Measurements from ENCODE around the gene AUTS2. TPM values are rescaled to one million over a fixed set of nuclear protein-coding genes. Genes with fewer than 3 reads are reported as not detected.

AUTS2 gene
- total RNA-seq, 4 donors from 2014 or later, result 29.8 to 114 (median 59.4) TPM

DNA sequence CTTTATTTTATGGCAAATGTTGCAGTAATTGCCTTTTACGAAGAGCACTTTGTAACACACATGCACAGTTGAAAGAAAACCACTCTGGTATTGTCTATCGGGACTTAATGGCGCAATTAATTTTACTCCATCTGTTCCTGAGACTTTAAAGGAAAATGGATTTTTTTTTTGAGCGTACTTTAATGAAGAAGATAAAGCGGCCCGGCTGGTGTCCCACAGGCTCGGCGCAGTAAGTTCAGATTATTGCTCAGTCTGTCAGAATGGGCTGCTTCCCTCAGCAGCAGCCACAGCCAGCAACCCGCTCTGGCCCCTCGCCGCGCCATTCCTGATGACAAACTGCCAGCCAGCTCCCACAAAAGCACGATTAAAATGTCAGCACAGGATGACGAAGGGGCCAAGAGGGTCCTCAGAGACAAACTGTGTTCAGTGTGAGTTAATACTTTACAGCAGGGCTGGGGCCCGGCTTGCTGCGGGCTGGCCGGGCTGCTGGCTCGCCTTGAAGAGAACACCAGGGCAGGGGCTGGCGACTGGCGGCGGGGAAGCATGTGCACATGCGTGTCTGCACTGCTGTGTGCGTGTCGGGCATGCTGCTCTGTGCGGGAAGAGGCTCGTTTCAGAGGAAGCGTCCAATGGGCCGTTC lies 1032.7 kb downstream of the AUTS2 start:
- no peak overlapping the region for H3K27ac ChIP-seq
- no peaks in the 10 kb centered on the region for H3K36me3 ChIP-seq
- no peaks in the 10 kb centered on the region for H3K9me3 ChIP-seq
- no peak overlapping the region for H3K4me3 ChIP-seq
- in situ Hi-C loops (cut with MboI; ENCODE audit: low pct_ligation_motif_present in 1 of 4, low pct_unique_long_range_greater_than_20kb in 1 of 4, low sequenced_read_pairs in 3 of 4) (no loop called here), intact Hi-C loops (cut with DNase I; ENCODE audit: low total_unique reads) (no loop called here)
- TF ChIP-seq POLR2AphosphoS5 (IDR thresholded peaks at IDR 0.05), result no peak
- H3K4me1 ChIP-seq, result peaks cover 0 to 3% (median 0%) of the 10 kb centered on the region in 4 donors
- H3K27me3 ChIP-seq, result no peaks in the 10 kb centered on the region
- WGBS, 2 donors (ENCODE audit: low coverage in 1 of 2), result 71 to 84% methylated on average over 9 to 28 of the region's 28 CpGs
- DNase-seq, result no peak

DNA sequence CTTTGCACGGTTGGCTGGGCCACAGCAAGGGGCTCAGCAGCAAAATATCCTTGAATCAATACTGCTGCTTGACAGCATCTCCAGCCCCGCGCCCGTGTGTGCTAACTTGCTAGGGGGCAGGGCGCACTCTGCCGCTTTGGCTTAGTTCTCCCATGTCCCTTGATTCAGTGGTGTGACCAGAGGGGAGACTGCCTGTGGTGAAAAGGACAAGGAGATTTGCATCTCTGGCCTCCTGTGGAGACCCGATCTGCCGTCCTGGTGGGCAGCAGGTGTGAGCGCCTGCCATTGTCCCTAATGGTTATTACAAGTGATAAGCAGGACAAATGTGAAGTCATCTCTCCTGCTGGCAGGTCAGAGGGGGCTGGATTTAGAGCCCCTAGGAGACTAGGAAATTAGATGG lies 1033.4 kb downstream of the AUTS2 start:
- H3K9me3 ChIP-seq, result no peaks in the 10 kb centered on the region
- peaks cover 0 to 3% (median 0%) of the 10 kb centered on the region in 4 donors for H3K4me1 ChIP-seq
- intact Hi-C loops (cut with DNase I; ENCODE audit: low total_unique reads) (no loop called here), in situ Hi-C loops (cut with MboI; ENCODE audit: low pct_ligation_motif_present in 1 of 4, low pct_unique_long_range_greater_than_20kb in 1 of 4, low sequenced_read_pairs in 3 of 4) (no loop called here)
- H3K4me3 ChIP-seq, result no peak overlapping the region
- 80 to 90% methylated on average over 1 to 9 of the region's 9 CpGs for WGBS, 2 donors (ENCODE audit: low coverage in 1 of 2)
- H3K27me3 ChIP-seq, result no peaks in the 10 kb centered on the region
- no peak for TF ChIP-seq EP300 (IDR thresholded peaks at IDR 0.05; ENCODE audit: low read depth)
- TF ChIP-seq POLR2AphosphoS5 (IDR thresholded peaks at IDR 0.05), result no peak
- TF ChIP-seq, protein P1, sequence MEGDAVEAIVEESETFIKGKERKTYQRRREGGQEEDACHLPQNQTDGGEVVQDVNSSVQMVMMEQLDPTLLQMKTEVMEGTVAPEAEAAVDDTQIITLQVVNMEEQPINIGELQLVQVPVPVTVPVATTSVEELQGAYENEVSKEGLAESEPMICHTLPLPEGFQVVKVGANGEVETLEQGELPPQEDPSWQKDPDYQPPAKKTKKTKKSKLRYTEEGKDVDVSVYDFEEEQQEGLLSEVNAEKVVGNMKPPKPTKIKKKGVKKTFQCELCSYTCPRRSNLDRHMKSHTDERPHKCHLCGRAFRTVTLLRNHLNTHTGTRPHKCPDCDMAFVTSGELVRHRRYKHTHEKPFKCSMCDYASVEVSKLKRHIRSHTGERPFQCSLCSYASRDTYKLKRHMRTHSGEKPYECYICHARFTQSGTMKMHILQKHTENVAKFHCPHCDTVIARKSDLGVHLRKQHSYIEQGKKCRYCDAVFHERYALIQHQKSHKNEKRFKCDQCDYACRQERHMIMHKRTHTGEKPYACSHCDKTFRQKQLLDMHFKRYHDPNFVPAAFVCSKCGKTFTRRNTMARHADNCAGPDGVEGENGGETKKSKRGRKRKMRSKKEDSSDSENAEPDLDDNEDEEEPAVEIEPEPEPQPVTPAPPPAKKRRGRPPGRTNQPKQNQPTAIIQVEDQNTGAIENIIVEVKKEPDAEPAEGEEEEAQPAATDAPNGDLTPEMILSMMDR (IDR thresholded peaks at IDR 0.05), result no peak
- TF ChIP-seq POLR2A (IDR thresholded peaks at IDR 0.05), result no peak
- H3K27ac ChIP-seq, result no peak overlapping the region
- H3K36me3 ChIP-seq, result no peaks in the 10 kb centered on the region
- DNase-seq, result no peak

DNA sequence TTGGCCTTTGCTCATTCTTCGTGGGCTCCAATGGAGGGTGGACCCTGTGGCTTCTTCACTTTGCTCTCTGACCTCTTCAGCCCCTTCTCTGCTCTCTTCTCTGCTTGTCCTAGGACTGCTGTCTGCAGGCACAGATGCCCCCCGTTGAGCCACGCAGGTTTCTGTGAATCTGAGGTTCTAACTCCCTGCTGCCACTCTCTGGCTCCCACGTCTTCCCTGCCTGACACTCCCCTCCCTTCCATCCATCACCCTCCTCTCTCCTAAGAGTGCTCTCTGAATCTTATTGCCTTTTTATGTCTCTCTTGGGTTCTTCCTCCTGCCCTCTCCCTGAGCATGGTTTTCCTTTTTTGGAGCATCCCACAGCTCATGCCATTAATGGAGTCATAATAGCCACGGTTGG lies 1034.1 kb downstream of the AUTS2 start:
- intact Hi-C loops (cut with DNase I; ENCODE audit: low total_unique reads) (no loop called here), in situ Hi-C loops (cut with MboI; ENCODE audit: low pct_ligation_motif_present in 1 of 4, low pct_unique_long_range_greater_than_20kb in 1 of 4, low sequenced_read_pairs in 3 of 4) (no loop called here)
- Histone ChIP-seq H3K36me3 (no peaks in the 10 kb centered on the region), H3K9me3 (no peaks in the 10 kb centered on the region), H3K4me1 (peaks cover 0 to 3% (median 0%) of the 10 kb centered on the region in 4 donors), H3K27ac (no peak overlapping the region), H3K4me3 (no peak overlapping the region), H3K27me3 (no peaks in the 10 kb centered on the region)
- DNase-seq, result no peak
- TF ChIP-seq POLR2A (IDR thresholded peaks at IDR 0.05) (no peak), POLR2AphosphoS5 (IDR thresholded peaks at IDR 0.05) (no peak), EP300 (IDR thresholded peaks at IDR 0.05; ENCODE audit: low read depth) (no peak)
- TF ChIP-seq, protein P1 (IDR thresholded peaks at IDR 0.05), result no peak
- 84 to 94% methylated on average over 3 to 5 of the region's 5 CpGs for WGBS, 2 donors (ENCODE audit: low coverage in 1 of 2)

DNA sequence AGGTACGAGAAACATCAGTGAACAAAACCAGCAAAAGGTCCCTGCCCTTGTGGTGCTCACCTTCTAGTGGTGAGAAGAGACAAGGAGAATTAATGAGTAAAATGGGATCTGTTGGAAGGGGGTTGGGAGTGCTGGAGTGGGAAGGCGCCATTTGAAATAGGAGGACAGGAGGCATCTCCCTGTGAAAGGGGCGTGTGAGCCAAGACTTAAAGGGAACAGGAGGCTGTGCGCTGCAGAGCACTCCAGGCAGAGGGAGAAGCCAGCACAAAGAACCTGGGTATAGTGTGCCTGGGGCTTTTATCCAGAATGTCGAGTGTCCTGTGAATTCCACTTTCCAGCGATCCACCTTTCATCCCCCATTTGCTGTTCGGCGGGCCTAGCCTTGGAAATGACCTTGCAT lies 1035.8 kb downstream of the AUTS2 start:
- Histone ChIP-seq H3K4me3 (no peak overlapping the region), H3K27me3 (no peaks in the 10 kb centered on the region), H3K36me3 (no peaks in the 10 kb centered on the region), H3K27ac (no peak overlapping the region), H3K4me1 (peaks cover 0 to 17% (median 7%) of the 10 kb centered on the region in 4 donors), H3K9me3 (no peaks in the 10 kb centered on the region)
- 87 to 95% methylated on average over 3 to 8 of the region's 8 CpGs for WGBS, 2 donors (ENCODE audit: low coverage in 1 of 2)
- DNase-seq, result no peak
- in situ Hi-C loops (cut with MboI; ENCODE audit: low pct_ligation_motif_present in 1 of 4, low pct_unique_long_range_greater_than_20kb in 1 of 4, low sequenced_read_pairs in 3 of 4) (no loop called here), intact Hi-C loops (cut with DNase I; ENCODE audit: low total_unique reads) (no loop called here)
- TF ChIP-seq POLR2A (IDR thresholded peaks at IDR 0.05) (no peak), POLR2AphosphoS5 (IDR thresholded peaks at IDR 0.05) (no peak), EP300 (IDR thresholded peaks at IDR 0.05; ENCODE audit: low read depth) (no peak)
- TF ChIP-seq, protein P1 (IDR thresholded peaks at IDR 0.05), result no peak

DNA sequence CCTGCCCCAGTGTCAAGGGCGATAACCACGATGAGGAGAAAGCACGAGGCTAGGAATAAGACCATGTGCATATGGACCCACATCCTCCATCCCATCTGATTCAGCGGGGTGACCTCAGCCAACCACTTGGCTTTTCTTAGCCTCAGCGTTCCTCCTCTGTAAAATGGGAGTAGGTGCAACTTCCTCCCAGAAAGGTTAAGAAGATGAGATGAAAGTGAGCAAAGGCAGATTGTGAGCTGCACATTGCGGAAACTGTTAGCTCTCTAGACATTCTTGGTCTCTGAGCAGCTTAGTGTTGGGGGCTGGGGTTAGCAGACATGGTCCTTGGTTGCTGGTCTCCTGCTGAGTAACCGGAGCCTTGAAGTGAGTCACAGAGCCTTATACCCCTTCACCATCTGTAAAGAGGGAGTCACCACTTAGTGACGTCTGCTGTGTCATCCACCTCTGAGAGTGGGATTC lies 1036.4 kb downstream of the AUTS2 start:
- Histone ChIP-seq H3K36me3 (no peaks in the 10 kb centered on the region), H3K4me3 (no peak overlapping the region), H3K4me1 (peaks cover 0 to 19% (median 7%) of the 10 kb centered on the region in 4 donors), H3K27me3 (no peaks in the 10 kb centered on the region), H3K27ac (no peak overlapping the region), H3K9me3 (no peaks in the 10 kb centered on the region)
- intact Hi-C loops (cut with DNase I; ENCODE audit: low total_unique reads), result no loop called here
- no peak for DNase-seq
- in situ Hi-C loops (cut with MboI; ENCODE audit: low pct_ligation_motif_present in 1 of 4, low pct_unique_long_range_greater_than_20kb in 1 of 4, low sequenced_read_pairs in 3 of 4), result no loop called here
- TF ChIP-seq, protein P1 (IDR thresholded peaks at IDR 0.05), result no peak
- TF ChIP-seq POLR2A (IDR thresholded peaks at IDR 0.05), result no peak
- TF ChIP-seq EP300 (IDR thresholded peaks at IDR 0.05; ENCODE audit: low read depth), result no peak
- TF ChIP-seq POLR2AphosphoS5 (IDR thresholded peaks at IDR 0.05), result no peak
- 80 to 92% methylated on average over 3 to 8 of the region's 8 CpGs for WGBS, 2 donors (ENCODE audit: low coverage in 1 of 2)
